Breast epithelium (tissue), 3 donors: ENCODE data around the gene NEBL.

Source experiments
- POLR2A ChIP-seq: fragments of 450-650 bp; IDR thresholded peaks from one replicate; pipeline ENCODE4 v1.6.1; 2016; ENCODE audit warnings: antibody characterized with exemption, mild to moderate bottlenecking, moderate library complexity
- POLR2AphosphoS5 ChIP-seq, 3 donors: sonication (generic); formaldehyde crosslinking; IDR thresholded peaks; one replicate each; pipeline ENCODE4 v1.6.1; 2017; ENCODE audit warnings: antibody characterized with exemption in 3 of 3
- TF ChIP-seq, protein P1 (sequence below), 3 donors: fragments of 450-650 bp; IDR thresholded peaks; one replicate each; pipeline ENCODE4 v1.5.1; 2016 to 2017; ENCODE audit warnings: antibody characterized with exemption in 3 of 3, mild to moderate bottlenecking in 3 of 3, moderate library complexity in 3 of 3

DNA sequence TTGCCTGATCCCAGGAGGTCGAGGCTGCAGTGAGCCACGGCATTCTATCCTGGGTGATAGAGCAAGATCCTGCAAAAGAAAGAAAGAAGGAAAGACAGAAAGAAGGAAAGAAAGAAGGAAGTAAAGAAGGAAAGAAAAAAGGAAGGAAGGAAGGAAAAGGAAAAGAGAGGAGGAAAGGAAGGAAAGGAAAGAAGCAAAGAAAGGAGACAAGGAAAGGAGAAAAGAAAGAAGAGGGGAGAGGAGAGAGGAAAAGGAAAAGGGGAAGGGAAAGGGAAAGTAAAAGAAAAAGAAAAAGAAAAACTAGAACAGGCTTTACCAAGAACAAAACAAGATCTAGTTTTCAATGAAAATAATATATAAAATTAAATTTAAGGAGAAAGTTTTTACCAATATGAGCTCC lies 15.0 kb downstream of the NEBL start:
- TF ChIP-seq, protein P1, sequence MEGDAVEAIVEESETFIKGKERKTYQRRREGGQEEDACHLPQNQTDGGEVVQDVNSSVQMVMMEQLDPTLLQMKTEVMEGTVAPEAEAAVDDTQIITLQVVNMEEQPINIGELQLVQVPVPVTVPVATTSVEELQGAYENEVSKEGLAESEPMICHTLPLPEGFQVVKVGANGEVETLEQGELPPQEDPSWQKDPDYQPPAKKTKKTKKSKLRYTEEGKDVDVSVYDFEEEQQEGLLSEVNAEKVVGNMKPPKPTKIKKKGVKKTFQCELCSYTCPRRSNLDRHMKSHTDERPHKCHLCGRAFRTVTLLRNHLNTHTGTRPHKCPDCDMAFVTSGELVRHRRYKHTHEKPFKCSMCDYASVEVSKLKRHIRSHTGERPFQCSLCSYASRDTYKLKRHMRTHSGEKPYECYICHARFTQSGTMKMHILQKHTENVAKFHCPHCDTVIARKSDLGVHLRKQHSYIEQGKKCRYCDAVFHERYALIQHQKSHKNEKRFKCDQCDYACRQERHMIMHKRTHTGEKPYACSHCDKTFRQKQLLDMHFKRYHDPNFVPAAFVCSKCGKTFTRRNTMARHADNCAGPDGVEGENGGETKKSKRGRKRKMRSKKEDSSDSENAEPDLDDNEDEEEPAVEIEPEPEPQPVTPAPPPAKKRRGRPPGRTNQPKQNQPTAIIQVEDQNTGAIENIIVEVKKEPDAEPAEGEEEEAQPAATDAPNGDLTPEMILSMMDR (IDR thresholded peaks at IDR 0.05) = no peak
- TF ChIP-seq POLR2AphosphoS5 (IDR thresholded peaks at IDR 0.05) (no peak), POLR2A (no peak)
